Activated CD4-positive, alpha-beta memory T cell treated with anti-CD3 and anti-CD28 coated beads for 36 hours (primary cell): ENCODE results near the gene ZNF358. TPM values are rescaled to one million over a fixed set of nuclear protein-coding genes. Genes with fewer than 3 reads are reported as not detected.

Source experiments
- CTCF ChIA-PET: fragments of 350-600 bp; sonication (Branson Sonifier 250); formaldehyde crosslinking; loops from one replicate; lab custom pipeline; 2021; ENCODE audit warnings: antibody characterized with exemption, inconsistent platforms; lab: Charles Lee
- POLR2A ChIA-PET: fragments of 350-600 bp; sonication (Branson Sonifier 250); formaldehyde crosslinking; loops from one replicate; lab custom pipeline; 2021; ENCODE audit warnings: antibody characterized with exemption; lab: Charles Lee
- DNase-seq: peaks from one replicate; pipeline ENCODE4 v3.0.0-alpha.2; 2020
- H3K27ac Mint-ChIP-seq: one replicate; pipeline ENCODE4 v1.8.0; 2021; ENCODE audit warnings: mixed read lengths
- H3K27me3 Mint-ChIP-seq: one replicate; pipeline ENCODE4 v1.8.0; 2021; ENCODE audit warnings: mixed read lengths
- H3K36me3 Mint-ChIP-seq: one replicate; pipeline ENCODE4 v1.8.0; 2021; ENCODE audit warnings: mixed read lengths
- H3K4me1 Mint-ChIP-seq: one replicate; pipeline ENCODE4 v1.8.0; 2021; ENCODE audit warnings: low read depth, mixed read lengths
- H3K4me3 Mint-ChIP-seq: one replicate; pipeline ENCODE4 v1.8.0; 2021; ENCODE audit warnings: mild to moderate bottlenecking, mixed read lengths
- H3K9me3 Mint-ChIP-seq: one replicate; pipeline ENCODE4 v1.8.0; 2021; ENCODE audit warnings: mixed read lengths
- intact Hi-C: fragments of 100-400 bp; cut with micrococcal nuclease; formaldehyde crosslinking; loops from one replicate; pipeline ENCODE4 v1.15.1; 2023
- total RNA-seq, 2 experiments: library from RNA; stranded (reverse); gene quantifications; one replicate each; pipeline ENCODE4 v1.2.3, GENCODE V29; 2021

The ZNF358 gene
- total RNA-seq, 2 experiments from 2014 or later = 4.6 to 6.0 TPM

GRCh38 chr19:7513809-7514642, 1.9 kb upstream of the ZNF358 start:
- POLR2A ChIA-PET = no interaction called here
- H3K27ac Mint-ChIP-seq = no peak overlapping the region
- intact Hi-C loops = no loop called here
- DNase-seq = no peak
- no peak overlapping the region for H3K4me3 Mint-ChIP-seq
- CTCF ChIA-PET = interaction anchor here (1.0 kb wide), 1 partner anchor 54 kb away, joined by 3 read pairs; no protein-coding TSS in a partner anchor
- H3K36me3 Mint-ChIP-seq = no peaks in the 10 kb centered on the region
- no peaks in the 10 kb centered on the region for H3K9me3 Mint-ChIP-seq
- peaks cover 7% of the 10 kb centered on the region for H3K4me1 Mint-ChIP-seq
- peaks cover 23% of the 10 kb centered on the region for H3K27me3 Mint-ChIP-seq

GRCh38 chr19:7515110-7515644, 726 bp upstream of the ZNF358 start:
- Mint-ChIP-seq H3K9me3 (no peaks in the 10 kb centered on the region), H3K36me3 (no peaks in the 10 kb centered on the region), H3K27ac (no peak overlapping the region), H3K27me3 (peaks cover 17% of the 10 kb centered on the region), H3K4me3 (peak overlapping the region; percentile 62), H3K4me1 (peaks cover 7% of the 10 kb centered on the region)
- ChIA-PET POLR2A (no interaction called here), CTCF (no interaction called here)
- no peak for DNase-seq
- intact Hi-C loops = no loop called here

GRCh38 chr19:7516333-7516732, 430 bp downstream of the ZNF358 start:
- Mint-ChIP-seq H3K4me3 (peak overlapping the region; percentile 61), H3K27me3 (peaks cover 16% of the 10 kb centered on the region), H3K36me3 (no peaks in the 10 kb centered on the region), H3K9me3 (no peaks in the 10 kb centered on the region), H3K27ac (no peak overlapping the region), H3K4me1 (peaks cover 7% of the 10 kb centered on the region)
- intact Hi-C loops = no loop called here
- ChIA-PET POLR2A (no interaction called here), CTCF (no interaction called here)
- DNase-seq = no peak

- H3K4me1 Mint-ChIP-seq = peaks cover 9% of the 10 kb centered on the region
- no peak overlapping the region for H3K27ac Mint-ChIP-seq
- DNase-seq = no peak
- no peaks in the 10 kb centered on the region for H3K9me3 Mint-ChIP-seq
- H3K4me3 Mint-ChIP-seq = peak overlapping the region; percentile 61
- CTCF ChIA-PET = interaction anchor here (1.0 kb wide), 1 partner anchor 164 kb away, joined by 3 read pairs; the partner anchor contains the start of gene TRAPPC5
- POLR2A ChIA-PET = no interaction called here
- H3K27me3 Mint-ChIP-seq = peaks cover 16% of the 10 kb centered on the region
- intact Hi-C loops = no loop called here
- no peaks in the 10 kb centered on the region for H3K36me3 Mint-ChIP-seq
Measured at GRCh38 chr19:7516878-7517277, 975 bp downstream of the ZNF358 start.

- POLR2A ChIA-PET = no interaction called here
- CTCF ChIA-PET = no interaction called here
- Mint-ChIP-seq H3K27me3 (peaks cover 11% of the 10 kb centered on the region), H3K4me1 (peaks cover 18% of the 10 kb centered on the region), H3K4me3 (no peak overlapping the region), H3K9me3 (no peaks in the 10 kb centered on the region), H3K27ac (no peak overlapping the region), H3K36me3 (no peaks in the 10 kb centered on the region)
- no peak for DNase-seq
- intact Hi-C loops = no loop called here
Measured at GRCh38 chr19:7519361-7520130, 3.6 kb downstream of the ZNF358 start.

- POLR2A ChIA-PET = no interaction called here
- H3K36me3 Mint-ChIP-seq = no peaks in the 10 kb centered on the region
- intact Hi-C loops = no loop called here
Measured at GRCh38 chr19:7520131-7521051, 4.5 kb downstream of the ZNF358 start.

GRCh38 chr19:7521551-7522071, 5.7 kb downstream of the ZNF358 start:
- Mint-ChIP-seq H3K36me3 (no peaks in the 10 kb centered on the region), H3K27ac (peak overlapping the region; percentile 16), H3K4me3 (peak overlapping the region; percentile 68), H3K9me3 (no peaks in the 10 kb centered on the region), H3K4me1 (peaks cover 13% of the 10 kb centered on the region), H3K27me3 (peaks cover 7% of the 10 kb centered on the region)
- POLR2A ChIA-PET = interaction anchor here (0.6 to 4.0 kb wide), 6 partner anchors 9 to 173 kb away, joined by 3 to 22 read pairs (median 4); partner anchors contain the start of genes ARHGEF18, PEX11G and PNPLA6
- CTCF ChIA-PET = interaction anchor here (0.9 to 1.8 kb wide), 4 partner anchors 9 to 348 kb away, joined by 3 to 10 read pairs (median 4); no protein-coding TSS in a partner anchor
- no peak for DNase-seq
- intact Hi-C loops = loop anchor here (1.0 kb wide), 1 partner anchor 14 kb away; the partner anchor contains the start of gene PNPLA6

More at GRCh38 chr19:7520131-7521051, 4.5 kb downstream of the ZNF358 start:
- no peak for DNase-seq
- Mint-ChIP-seq H3K27ac (no peak overlapping the region), H3K9me3 (no peaks in the 10 kb centered on the region), H3K27me3 (peaks cover 10% of the 10 kb centered on the region), H3K4me1 (peaks cover 17% of the 10 kb centered on the region), H3K4me3 (no peak overlapping the region)
- CTCF ChIA-PET = interaction anchor here (0.9 to 1.0 kb wide), 2 partner anchors 8 to 48 kb away, joined by 3 to 4 read pairs; no protein-coding TSS in a partner anchor

GRCh38 chr19:7522072-7522922, 6.4 kb downstream of the ZNF358 start, which contains the start of gene MCOLN1:
MCOLN1 (plus strand) TSS chr19:7522624; CDS start chr19:7522751, 127 bp downstream.
- Mint-ChIP-seq H3K36me3 (no peaks in the 10 kb centered on the region), H3K9me3 (no peaks in the 10 kb centered on the region), H3K4me1 (peaks cover 10% of the 10 kb centered on the region), H3K4me3 (peak within 1 kb of the TSS; percentile 68), H3K27ac (peak within 1 kb of the TSS; percentile 16), H3K27me3 (peaks cover 3% of the 10 kb centered on the region)
- DNase-seq = peak; percentile 100
- ChIA-PET CTCF (interaction anchor here (0.6 to 1.8 kb wide), 7 partner anchors 12 to 347 kb away, joined by 3 to 10 read pairs (median 4); partner anchors contain the start of gene TRAPPC5), POLR2A (interaction anchor here (0.6 to 4.0 kb wide), 9 partner anchors 10 to 174 kb away, joined by 3 to 22 read pairs (median 3); partner anchors contain the start of genes ARHGEF18, PEX11G and PNPLA6)
- intact Hi-C loops = loop anchor here (1.0 kb wide), 1 partner anchor 13 kb away; the partner anchor contains the start of gene PNPLA6

- no peak overlapping the region for H3K27ac Mint-ChIP-seq
- intact Hi-C loops = loop anchor here (1.0 kb wide), 1 partner anchor 12 kb away; the partner anchor contains the start of gene PNPLA6
- DNase-seq = no peak
- POLR2A ChIA-PET = interaction anchor here (0.6 to 4.0 kb wide), 7 partner anchors 11 to 174 kb away, joined by 3 to 22 read pairs (median 3); partner anchors contain the start of genes ARHGEF18, PEX11G and PNPLA6
- CTCF ChIA-PET = interaction anchor here (0.6 to 1.8 kb wide), 8 partner anchors 11 to 346 kb away, joined by 3 to 10 read pairs (median 4); partner anchors contain the start of gene TRAPPC5
- H3K4me1 Mint-ChIP-seq = peaks cover 10% of the 10 kb centered on the region
- H3K27me3 Mint-ChIP-seq = no peaks in the 10 kb centered on the region
- H3K9me3 Mint-ChIP-seq = no peaks in the 10 kb centered on the region
- peak overlapping the region; percentile 61 for H3K4me3 Mint-ChIP-seq
- no peaks in the 10 kb centered on the region for H3K36me3 Mint-ChIP-seq
Measured at GRCh38 chr19:7522923-7523667, 7.2 kb downstream of the ZNF358 start.
